ENCODE results near the gene RASGRP3.

The RASGRP3 gene

GRCh38 chr2:33494877-33495641, 18.6 kb downstream of the RASGRP3 start:
- no peak for DNase-seq

GRCh38 chr2:33495683-33496082, 19.2 kb downstream of the RASGRP3 start:
- DNase-seq = no peak

- DNase-seq = no peak
Measured at GRCh38 chr2:33496150-33496549, 19.7 kb downstream of the RASGRP3 start.

- DNase-seq = no peak
Measured at GRCh38 chr2:33496726-33497125, 20.3 kb downstream of the RASGRP3 start.

GRCh38 chr2:33497221-33497650, 20.8 kb downstream of the RASGRP3 start:
- peak; percentile 44 for DNase-seq

GRCh38 chr2:33498291-33498956, 22.0 kb downstream of the RASGRP3 start:
- DNase-seq = no peak

GRCh38 chr2:33500177-33500576, 23.7 kb downstream of the RASGRP3 start:
- no peak for DNase-seq

GRCh38 chr2:33502025-33502424, 25.6 kb downstream of the RASGRP3 start:
- no peak for DNase-seq

GRCh38 chr2:33503002-33503401, 26.6 kb downstream of the RASGRP3 start:
- no peak for DNase-seq

- DNase-seq = no peak
Measured at GRCh38 chr2:33505966-33506365, 29.5 kb downstream of the RASGRP3 start.

- DNase-seq = no peak
Measured at GRCh38 chr2:33509908-33510585, 33.6 kb downstream of the RASGRP3 start.

- no peak for DNase-seq
Measured at GRCh38 chr2:33510586-33510968, 34.1 kb downstream of the RASGRP3 start.

GRCh38 chr2:33511141-33511540, 34.7 kb downstream of the RASGRP3 start:
- DNase-seq = no peak

- no peak for DNase-seq
Measured at GRCh38 chr2:33512112-33512511, 35.7 kb downstream of the RASGRP3 start.

GRCh38 chr2:33513480-33513879, 37.0 kb downstream of the RASGRP3 start:
- DNase-seq = no peak

- no peak for DNase-seq
Measured at GRCh38 chr2:33516456-33516995, 40.1 kb downstream of the RASGRP3 start.

- no peak for DNase-seq
Measured at GRCh38 chr2:33518200-33518599, 41.8 kb downstream of the RASGRP3 start.

GRCh38 chr2:33518929-33519328, 42.5 kb downstream of the RASGRP3 start:
- DNase-seq = no peak

- no peak for DNase-seq
Measured at GRCh38 chr2:33521791-33522281, 45.4 kb downstream of the RASGRP3 start.

- DNase-seq = no peak
Measured at GRCh38 chr2:33522576-33522975, 46.1 kb downstream of the RASGRP3 start.

- no peak for DNase-seq
Measured at GRCh38 chr2:33525666-33526065, 49.2 kb downstream of the RASGRP3 start.

GRCh38 chr2:33526132-33526531, 49.7 kb downstream of the RASGRP3 start:
- no peak for DNase-seq

GRCh38 chr2:33526921-33527320, 50.5 kb downstream of the RASGRP3 start:
- DNase-seq = no peak

Measured in RPMI8226 (cell line).